HG03159 (cell line): Measurements from ENCODE around the gene MBP.
"Not testable (repeated sequence)": the region's sequence is repeated elsewhere in the genome, so short reads cannot be mapped to it uniquely, and the experiment has no call there.

Source experiments
- ATAC-seq: cut with Tn5 transposase; IDR thresholded peaks from one replicate; pipeline ENCODE4 v1.9.1; 2021; ENCODE audit warnings: mild to moderate bottlenecking, moderate library complexity; ENCODE audit not compliant: unreplicated experiment

Gene MBP

DNA sequence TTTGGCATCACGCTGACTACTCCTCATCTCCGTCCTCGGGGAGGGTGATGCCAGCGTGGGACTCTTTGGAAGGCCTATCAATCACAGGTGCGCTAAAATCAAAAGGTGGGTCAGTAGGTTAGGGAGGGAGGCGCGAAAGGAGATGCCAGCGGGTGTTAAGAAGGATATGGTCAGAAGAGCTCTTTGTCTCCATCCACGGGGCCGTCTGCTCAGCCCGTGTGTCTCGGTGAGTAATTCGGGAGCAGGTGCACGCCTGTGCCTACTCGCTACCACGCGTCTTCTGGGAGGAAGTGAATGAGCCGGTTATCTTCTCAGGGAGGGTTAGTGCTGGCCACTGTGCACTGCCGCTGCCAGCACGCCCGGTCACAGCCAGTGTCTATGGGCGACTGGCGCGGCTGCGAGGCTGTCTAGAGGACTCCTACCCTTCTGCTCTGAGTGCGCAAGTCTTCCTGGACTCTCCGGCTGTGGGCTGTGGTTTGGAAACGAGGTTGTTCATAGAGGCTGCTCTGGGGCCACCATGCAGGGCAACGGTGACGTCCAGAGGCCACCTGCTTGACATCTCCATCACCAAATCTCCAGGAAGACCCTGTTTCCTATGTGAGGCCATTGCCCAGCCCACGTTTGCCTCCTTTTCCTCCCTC, 153.4 kb downstream of the MBP start:
- no peak for ATAC-seq

DNA sequence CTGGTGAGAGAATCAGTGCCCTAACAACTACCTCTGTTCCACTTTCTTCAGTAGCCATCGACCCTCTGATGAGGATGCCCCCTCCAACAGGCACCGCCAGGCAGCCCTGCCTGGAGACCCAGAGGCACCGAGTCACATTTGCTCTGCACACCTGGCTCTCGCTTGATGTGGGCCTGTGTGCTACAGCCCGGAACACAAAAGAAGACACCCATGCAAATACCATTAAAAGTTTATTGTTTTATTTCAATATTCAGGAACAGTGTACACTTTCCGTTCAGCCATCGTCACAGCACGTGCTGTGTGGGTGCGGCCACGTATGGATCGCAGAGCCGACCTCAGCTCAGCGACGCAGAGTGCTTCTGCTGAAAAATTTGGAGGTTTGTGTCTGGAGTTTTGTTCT, 154.0 kb downstream of the MBP start:
- no peak for ATAC-seq

DNA sequence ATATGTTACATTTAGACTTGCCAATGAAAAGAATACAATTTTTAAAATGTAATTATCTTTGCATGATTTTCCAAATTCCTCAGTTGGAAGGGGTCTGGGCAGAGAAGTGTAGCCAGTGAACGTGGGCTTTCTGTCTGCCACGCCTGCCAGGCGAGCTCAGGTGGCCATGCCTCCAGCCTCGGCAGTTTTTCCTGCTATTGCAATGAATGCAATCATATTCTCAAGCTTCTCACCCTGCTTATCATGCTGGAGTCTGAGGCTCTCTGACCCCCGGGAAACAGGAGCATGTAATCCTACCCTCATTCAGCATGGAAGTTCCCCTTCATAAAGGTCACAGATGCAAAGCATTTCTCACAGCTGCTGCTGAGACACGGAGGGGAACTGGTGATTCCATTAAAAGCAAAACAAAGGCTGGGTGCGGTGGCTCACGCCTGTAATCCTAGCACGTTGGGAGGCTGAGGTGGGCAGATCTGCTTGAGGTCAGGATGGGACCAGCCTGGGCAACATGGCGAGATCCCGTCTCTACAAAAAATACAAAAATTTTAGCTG, 154.8 kb downstream of the MBP start:
- no peak for ATAC-seq

DNA sequence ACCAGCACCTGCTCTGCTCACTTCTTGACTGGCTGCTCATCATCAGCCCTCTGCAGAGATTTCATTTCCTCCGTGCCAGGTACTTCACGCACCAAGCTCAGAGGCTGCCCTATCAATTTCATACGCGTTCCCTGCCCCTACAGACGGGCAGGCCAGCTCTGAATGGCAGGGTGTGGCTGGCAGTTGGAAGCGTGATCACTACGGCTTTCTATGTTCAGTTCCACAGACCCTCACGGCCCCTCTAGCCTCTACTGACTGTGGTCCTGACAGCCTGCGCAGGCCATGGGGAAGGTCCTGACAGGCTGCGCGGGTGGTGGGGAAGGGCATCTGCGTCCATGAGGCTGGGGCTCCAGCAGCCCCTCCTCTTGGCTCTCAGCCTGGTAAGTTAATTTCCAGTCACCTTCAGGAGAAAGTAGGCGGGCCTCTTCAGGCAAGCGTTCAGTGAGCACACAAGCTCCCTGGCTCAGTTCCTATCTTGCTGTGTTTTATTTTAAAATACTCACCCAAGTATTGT, 155.4 kb downstream of the MBP start:
- no peak for ATAC-seq

DNA sequence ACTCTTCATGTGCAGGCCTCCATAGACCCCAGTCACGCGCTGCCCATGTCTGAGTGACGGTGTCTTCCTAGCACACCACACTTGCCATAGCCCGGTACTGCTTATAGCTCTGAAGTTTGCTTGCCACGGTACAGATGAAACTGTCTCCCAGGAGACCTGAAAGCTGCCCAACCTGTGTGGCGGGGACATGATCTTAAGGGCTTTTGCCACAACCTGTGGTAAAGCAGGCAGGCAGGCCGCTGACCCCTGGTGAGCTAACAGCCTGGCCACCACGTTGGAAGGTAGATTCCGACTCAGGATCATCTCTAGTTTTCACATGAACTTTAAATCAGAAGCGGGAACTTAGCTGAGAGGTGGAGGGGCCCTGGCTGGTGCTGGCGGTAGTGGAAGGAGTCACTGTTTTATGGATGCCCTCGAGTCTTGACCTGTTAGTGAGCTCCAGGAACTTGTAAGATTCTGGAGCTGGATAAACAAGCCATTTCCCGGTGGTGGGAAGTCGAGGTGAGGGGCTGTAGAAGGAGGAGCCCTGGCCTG, 156.9 kb downstream of the MBP start:
- ATAC-seq, result no peak

DNA sequence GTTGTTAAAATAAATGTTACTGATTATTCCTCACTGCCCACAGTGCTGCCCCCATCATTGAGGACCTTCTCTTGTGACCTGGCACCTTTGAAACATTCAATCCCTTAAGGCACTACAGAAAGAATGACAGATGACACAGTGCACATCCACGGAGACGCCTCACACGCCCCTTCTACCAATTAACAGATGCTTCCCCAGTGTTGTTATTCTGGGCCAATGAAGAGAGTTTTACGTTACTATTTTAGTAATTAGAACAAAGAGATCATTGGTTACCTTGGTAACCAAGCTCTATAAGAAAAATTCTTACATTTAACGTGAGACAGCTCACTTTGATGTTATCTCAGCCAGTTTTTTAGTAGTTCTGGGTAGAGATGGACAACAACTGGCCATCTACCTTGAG, 158.2 kb downstream of the MBP start:
- ATAC-seq, result no peak

DNA sequence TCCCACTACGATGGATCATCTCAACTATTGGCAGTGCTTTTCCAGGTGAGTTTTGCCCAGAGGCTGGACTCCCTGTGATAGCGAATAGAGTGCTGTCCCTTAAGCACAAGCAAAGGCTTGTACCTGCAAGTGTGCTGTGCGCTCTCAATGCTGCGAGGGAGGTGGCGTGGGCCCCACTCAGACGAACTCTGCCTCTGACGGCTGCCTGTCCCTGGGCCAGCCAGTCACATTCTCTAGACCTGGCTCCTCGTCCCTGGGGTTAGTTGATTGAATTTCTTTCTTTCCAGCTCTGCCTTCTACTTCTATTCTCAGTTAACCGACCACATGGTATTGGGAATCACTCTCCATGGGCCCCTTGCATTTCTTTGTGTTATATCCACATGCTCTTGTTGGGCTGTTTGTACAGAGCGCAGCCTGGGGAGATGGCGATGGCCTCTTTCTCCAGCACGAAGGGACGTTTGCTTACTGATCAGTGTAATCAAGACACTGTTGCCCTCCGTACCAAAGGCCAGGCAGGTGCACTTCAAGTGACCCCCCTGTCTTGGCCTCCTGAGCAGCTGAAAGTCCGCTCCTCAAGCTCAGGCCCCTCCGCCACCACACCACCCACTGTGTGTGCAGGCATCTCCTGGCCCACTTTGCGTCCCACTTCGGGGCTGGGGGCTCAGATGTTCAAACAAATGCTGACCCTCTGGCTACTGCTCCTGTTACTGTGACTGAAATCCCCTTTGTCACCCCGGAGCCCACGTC, 158.9 kb downstream of the MBP start:
- no peak for ATAC-seq

DNA sequence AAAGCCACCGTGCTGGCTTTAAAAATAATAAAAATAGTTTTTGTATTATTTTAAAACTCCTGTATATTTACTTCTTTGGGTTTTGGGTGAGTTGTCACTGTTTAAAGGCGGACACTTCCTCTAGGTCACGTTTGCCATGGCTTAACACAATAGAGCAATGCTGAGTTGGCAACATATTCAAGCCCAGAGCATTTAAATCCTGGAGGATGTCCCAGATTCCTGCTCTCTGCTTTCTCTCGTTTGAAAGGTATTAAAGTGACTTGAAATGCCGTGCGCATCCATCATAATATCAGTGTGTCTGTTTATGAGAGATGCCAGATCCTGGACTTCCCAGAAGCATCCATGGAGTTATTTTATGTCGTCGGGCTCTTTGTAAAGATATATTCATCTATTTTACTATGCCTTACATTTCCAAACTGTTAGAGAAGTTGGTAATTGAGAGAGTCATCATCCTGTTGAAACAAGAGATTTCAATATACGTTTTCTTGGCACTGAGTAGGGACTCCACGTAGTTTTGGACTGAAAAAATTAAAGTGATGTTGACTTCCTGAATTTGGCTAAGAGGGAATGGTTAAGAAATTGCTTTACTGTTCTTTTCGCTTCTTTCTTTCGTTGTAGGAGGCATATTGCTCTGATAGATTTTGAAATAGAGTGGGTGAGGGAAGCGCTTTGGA, 159.6 kb downstream of the MBP start:
- no peak for ATAC-seq

DNA sequence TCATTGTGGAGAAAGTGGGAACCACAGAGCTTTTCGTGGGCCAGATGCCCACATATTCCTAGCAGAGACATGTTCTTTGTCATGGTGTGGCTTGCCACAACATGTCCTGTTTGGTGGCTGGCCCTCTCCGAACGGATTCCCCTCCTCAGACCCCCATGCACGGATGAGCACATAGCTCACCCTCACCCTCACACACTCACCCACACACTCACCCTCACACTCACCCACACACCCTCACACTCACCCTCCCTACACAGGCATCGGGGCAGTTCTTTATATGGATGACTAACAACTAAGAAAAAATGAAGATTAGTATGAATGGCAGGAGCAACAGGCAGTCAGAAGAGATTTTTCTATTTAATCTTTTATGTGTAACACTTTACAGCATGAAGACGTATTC, 160.3 kb downstream of the MBP start:
- no peak for ATAC-seq

DNA sequence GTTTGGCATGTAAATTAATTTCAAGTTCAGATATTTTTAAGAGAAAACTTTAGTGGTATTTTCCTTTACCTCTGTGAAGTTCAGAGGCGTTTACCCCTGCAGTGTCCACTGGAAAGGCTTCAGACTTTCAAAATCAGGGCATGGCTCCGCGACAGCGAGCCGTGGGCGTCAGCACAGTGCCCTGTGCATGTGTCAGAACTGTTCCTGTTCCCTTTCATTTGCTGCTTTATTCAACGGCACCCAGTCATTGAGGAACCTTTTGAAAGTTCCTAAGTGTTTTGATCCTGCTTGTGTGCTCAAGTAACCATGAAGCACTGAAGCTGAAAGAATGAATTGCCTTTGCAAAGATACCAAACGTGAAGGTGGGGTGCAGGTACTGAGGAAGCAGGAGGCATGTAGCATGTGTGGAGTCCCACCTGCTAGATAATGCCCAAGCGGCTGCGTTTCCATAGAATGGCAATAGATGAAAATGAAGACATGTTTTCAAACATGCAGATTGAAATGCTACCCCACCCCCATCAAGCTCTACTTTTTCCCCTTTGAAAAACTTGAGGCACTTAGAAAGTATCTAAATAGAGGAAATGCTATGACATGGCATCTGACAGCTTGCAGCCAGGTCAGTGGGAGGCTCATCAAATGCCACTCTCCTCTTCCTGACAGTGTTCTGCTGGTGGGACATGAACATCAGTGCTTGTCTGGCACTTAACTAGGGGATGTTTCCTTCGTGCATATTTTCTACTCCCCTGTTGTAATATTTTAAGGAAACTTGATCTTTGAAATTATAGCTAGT, 161.6 kb downstream of the MBP start:
- no peak for ATAC-seq

DNA sequence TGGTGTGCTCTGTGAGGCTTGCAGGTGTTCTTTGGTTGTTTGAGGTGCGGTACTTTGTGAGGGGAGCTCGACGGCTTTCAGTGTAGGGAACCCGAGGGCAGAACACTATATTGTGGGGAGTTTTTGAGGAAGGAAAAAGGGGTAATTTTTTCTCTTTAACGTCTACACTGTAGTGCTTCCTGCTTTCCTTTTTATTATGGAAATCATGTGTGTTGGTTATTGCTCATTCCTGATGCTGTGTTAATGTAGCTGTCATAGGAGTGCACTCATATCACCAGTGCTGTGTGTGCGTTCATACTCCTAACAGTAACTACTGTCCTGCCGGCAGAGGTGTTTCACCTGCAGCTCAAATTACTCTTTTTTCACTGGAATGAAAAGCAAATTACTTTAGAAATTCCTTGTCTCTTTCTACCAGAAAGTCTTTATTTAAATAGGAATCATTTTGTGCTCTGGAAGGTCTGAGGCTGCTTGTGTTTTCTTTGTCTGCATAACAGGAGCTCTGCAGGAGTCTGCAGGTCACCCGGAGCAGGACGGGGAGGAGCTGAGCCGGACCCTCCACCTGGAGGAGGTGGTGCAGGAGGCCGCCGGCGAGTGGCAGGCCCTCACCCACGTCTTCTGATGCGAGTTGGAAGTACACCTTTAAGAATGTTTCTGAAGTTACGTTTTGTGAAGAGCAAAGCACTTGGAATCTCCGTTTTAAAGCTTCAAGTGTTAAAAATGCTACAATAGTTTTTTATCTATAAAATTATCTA, 164.7 kb downstream of the MBP start:
- ATAC-seq, result no peak

DNA sequence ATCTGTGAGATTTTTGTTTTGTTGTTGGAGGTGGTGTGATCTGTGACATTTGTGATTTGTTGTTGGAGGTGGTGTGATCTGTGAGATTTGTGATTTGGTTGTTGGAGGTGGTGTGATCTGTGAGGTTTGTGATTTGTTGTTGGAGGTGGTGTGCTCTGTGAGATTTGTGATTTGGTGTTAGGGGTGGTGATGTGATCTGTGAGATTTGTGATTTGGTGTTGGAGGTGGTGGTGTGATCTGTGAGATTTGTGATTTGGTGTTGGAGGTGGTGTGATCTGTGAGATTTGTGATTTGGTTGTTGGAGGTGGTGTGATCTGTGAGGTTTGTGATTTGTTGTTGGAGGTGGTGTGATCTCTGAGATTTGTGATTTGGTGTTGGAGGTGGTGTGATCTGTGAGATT, 165.3 kb downstream of the MBP start:
- not testable (repeated sequence) for ATAC-seq

DNA sequence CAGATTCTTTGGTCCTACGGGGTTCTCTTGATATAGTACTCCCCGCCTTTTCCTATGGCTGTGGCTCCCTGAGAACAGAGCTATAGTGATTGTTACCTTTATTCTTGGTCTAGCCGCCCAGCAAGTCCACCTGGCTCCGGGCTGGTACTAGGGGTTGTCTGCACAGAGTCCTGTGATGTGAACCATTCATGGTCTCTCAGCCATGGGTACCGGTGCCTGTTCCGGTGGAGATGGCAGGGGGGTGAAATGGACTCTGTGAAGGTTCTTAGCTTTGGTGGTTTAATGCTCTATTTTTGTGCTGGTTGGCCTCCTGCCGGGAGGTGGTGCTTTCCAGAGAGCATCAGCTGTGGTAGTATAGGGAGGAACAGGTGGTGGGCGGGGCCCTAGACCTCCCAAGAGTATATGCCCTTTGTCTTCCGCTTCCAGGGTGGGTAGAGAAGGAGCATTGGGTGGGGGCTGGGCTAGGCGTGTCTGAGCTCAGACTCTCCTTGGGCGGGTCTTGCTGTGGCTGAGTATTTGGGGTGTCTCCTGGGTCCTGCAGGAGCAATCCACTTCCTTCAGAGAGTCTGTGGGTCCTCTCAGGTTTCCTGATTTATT, 166.9 kb downstream of the MBP start:
- ATAC-seq, result peak; percentile 49

DNA sequence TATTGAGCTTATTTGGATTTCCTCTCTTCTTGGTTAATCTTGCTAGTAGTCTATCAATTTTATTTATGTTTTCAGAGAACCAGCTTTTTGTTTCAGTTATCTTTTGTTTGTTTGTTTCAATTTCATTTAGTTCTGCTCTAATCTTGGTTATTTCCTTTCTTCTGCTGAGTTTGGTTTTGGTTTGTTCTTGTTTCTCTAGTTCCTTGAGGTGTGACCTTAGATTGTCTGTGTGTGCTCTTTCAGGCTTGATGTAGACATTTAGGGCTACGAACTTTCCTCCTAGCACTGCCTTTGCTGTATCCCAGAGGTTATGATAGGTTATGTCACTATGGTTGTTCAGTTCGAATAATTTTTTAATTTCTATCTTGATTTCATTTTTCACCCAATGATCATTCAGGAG, 168.6 kb downstream of the MBP start:
- ATAC-seq, result peak; percentile 52

DNA sequence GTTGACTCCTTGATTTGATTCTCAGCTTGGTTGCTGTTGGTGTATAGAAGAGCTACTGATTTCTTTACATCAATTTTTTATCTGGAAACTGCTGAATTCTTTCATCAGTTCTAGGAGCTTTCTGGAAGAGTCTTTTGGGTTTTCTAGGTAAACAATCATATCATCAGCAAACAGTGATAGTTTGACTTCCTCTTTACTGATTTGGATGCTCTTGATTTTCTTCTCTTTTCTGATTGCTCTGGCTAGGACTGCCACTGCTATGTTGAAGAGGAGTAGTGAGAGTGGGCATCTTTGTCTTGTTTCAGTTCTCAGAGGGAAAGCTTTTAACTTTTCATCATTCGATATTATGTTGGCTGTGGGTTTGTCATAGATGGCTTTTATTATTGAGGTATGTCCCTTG, 169.7 kb downstream of the MBP start:
- no peak for ATAC-seq

DNA sequence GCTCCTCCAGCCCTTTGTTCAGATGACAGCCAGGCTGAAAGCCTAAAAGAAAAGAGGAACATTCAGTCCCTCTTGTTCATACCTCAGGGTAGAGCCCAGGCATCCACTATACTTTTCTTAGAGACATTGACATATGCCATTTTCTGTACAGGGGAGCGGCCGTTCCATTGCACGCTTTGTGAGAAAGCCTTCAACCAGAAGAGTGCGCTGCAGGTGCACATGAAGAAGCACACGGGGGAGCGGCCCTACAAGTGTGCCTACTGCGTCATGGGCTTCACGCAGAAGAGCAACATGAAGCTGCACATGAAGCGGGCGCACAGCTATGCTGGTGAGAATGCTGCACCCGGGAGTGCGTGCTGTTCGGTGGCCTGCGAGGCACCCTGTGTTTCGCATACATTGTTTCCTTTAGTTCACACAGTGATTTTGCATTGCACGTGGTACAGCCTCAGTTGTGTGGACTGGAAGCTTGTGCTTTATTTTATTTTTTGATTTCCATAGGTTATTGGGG, 172.0 kb downstream of the MBP start:
- ATAC-seq, result no peak

DNA sequence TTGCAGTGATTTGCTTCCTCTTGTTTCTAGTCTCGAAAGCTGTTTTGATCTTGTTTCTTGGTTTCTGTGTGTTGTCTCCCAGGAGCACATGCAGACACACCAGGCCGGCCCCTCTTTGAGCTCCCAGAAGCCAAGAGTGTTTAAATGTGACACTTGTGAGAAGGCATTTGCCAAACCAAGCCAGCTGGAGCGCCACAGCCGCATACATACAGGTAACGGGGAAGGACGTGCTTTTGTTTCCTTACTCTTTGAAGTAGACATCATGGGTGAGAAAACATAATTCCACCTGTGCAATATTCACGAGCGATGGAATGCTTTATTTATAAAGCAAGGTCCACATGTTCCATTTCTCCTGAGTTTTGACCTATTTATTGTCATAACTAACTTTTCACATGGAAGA, 173.0 kb downstream of the MBP start:
- ATAC-seq, result no peak

DNA sequence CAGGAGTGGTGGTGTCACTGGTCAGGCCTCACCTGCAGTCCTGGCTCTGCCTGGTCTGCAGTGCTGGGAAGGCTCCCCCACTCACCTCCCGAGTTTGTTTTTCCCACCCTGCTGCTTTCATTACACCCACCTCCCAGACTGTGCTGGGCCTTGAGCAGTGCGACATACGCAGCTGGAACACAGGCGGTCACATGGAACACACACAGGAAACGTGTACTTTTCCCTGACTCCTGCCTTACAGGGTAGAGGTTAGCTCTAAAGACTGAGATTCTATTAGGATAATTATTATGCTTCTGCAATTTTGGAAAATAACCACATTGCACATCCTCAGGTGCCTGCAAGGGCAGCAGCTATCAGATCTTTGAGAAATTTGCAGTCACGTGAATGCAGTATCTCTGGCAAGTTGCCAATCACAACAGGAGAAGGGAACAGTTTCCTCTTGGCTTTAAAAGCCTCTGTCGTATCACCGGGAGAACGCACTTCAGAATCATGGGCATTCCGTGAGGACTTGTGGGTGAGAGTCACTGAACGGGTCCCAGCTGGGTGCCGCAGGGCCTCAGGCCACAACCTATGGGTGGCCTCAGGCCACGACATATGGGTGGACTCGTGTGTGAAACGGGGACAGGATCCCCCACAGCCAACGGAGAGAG, 173.8 kb downstream of the MBP start:
- no peak for ATAC-seq
